ENCODE measurements around the gene AK3.

Gene AK3

GRCh38 chr9:4684820-4685219 is 56.2 kb downstream of the AK3 start:
- no peak overlapping the region for H2AFZ ChIP-seq (ENCODE audit: low read length)

GRCh38 chr9:4680750-4681149 is 60.3 kb downstream of the AK3 start:
- DNase-seq, result no peak
- peak overlapping the region; percentile 96; the same call in 1 of the 2 replicates for H3K27ac ChIP-seq (ENCODE audit: low read length)
- H3K4me3 ChIP-seq (ENCODE audit: low read length), result peak overlapping the region; percentile 71
- peak overlapping the region; percentile 89 for H3K4me2 ChIP-seq (ENCODE audit: low read depth, low read length)
- TF ChIP-seq EZH2phosphoT487 (IDR thresholded peaks at IDR 0.05; ENCODE audit: low read length) (no peak), CTCF (IDR thresholded peaks at IDR 0.05; ENCODE audit: low read length) (no peak), EZH2 (optimal IDR thresholded peaks at IDR 0.05; ENCODE audit: low read depth, low read length) (no peak)
- H2AFZ ChIP-seq (ENCODE audit: low read length), result 0 out of 2 replicates have a peak overlapping the region, but pooled peaks have one; percentile 77
- peaks cover 17% of the 10 kb centered on the region for H3F3A ChIP-seq (ENCODE audit: insufficient read depth, low read length)
- H3K27me3 ChIP-seq (replicated peaks; ENCODE audit: insufficient read depth, low read length), result no peaks in the 10 kb centered on the region
- H3K36me3 ChIP-seq (replicated peaks; ENCODE audit: insufficient read depth, low read length), result 0 out of 2 replicates have a peak, but pooled peaks cover 5% of the 10 kb centered on the region
- no peaks in the 10 kb centered on the region for H3K9me2 ChIP-seq (replicated peaks; ENCODE audit: insufficient read depth, low read length)
- H3K9me3 ChIP-seq (replicated peaks; ENCODE audit: insufficient read depth, low read length), result no peaks in the 10 kb centered on the region
- H3K4me1 ChIP-seq (ENCODE audit: low read length), result 0 out of 2 replicates have a peak, but pooled peaks cover 9% of the 10 kb centered on the region
- H4K20me1 ChIP-seq (ENCODE audit: insufficient read depth, low read length), result no peaks in the 10 kb centered on the region
- peaks cover 43% of the 10 kb centered on the region for H3K79me2 ChIP-seq (ENCODE audit: low read length)
- H3K9ac ChIP-seq (ENCODE audit: low read length), result peak overlapping the region; percentile 86

More at GRCh38 chr9:4684820-4685219, 56.2 kb downstream of the AK3 start:
- Histone ChIP-seq H3K79me2 (ENCODE audit: low read length) (peaks cover 63% of the 10 kb centered on the region), H3K9ac (ENCODE audit: low read length) (no peak overlapping the region), H3K4me2 (ENCODE audit: low read depth, low read length) (no peak overlapping the region), H3K9me2 (replicated peaks; ENCODE audit: insufficient read depth, low read length) (no peaks in the 10 kb centered on the region), H3F3A (ENCODE audit: insufficient read depth, low read length) (peaks cover 19% of the 10 kb centered on the region), H3K4me1 (ENCODE audit: low read length) (peaks cover 16% of the 10 kb centered on the region), H3K27ac (ENCODE audit: low read length) (no peak overlapping the region), H3K9me3 (replicated peaks; ENCODE audit: insufficient read depth, low read length) (no peaks in the 10 kb centered on the region), H3K27me3 (replicated peaks; ENCODE audit: insufficient read depth, low read length) (no peaks in the 10 kb centered on the region), H3K4me3 (ENCODE audit: low read length) (no peak overlapping the region), H4K20me1 (ENCODE audit: insufficient read depth, low read length) (no peaks in the 10 kb centered on the region; the same call in 1 of the 2 replicates), H3K36me3 (replicated peaks; ENCODE audit: insufficient read depth, low read length) (peaks cover 5% of the 10 kb centered on the region; the same call in 1 of the 2 replicates)
- TF ChIP-seq EZH2phosphoT487 (IDR thresholded peaks at IDR 0.05; ENCODE audit: low read length) (no peak), EZH2 (optimal IDR thresholded peaks at IDR 0.05; ENCODE audit: low read depth, low read length) (no peak), CTCF (IDR thresholded peaks at IDR 0.05; ENCODE audit: low read length) (no peak)
- no peak for DNase-seq

- peak overlapping the region; percentile 96 for H3K27ac ChIP-seq (ENCODE audit: low read length)
- no peaks in the 10 kb centered on the region for H3K9me3 ChIP-seq (replicated peaks; ENCODE audit: insufficient read depth, low read length)
- H3K27me3 ChIP-seq (replicated peaks; ENCODE audit: insufficient read depth, low read length), result no peaks in the 10 kb centered on the region
- H3K79me2 ChIP-seq (ENCODE audit: low read length), result peaks cover 41% of the 10 kb centered on the region
- H3K36me3 ChIP-seq (replicated peaks; ENCODE audit: insufficient read depth, low read length), result 0 out of 2 replicates have a peak, but pooled peaks cover 5% of the 10 kb centered on the region
- peak overlapping the region; percentile 89 for H3K4me2 ChIP-seq (ENCODE audit: low read depth, low read length)
- peak overlapping the region; percentile 77 for H2AFZ ChIP-seq (ENCODE audit: low read length)
- H4K20me1 ChIP-seq (ENCODE audit: insufficient read depth, low read length), result no peaks in the 10 kb centered on the region
- peaks cover 17% of the 10 kb centered on the region for H3F3A ChIP-seq (ENCODE audit: insufficient read depth, low read length)
- peak; percentile 12 for DNase-seq
- TF ChIP-seq EZH2 (optimal IDR thresholded peaks at IDR 0.05; ENCODE audit: low read depth, low read length) (no peak), EZH2phosphoT487 (IDR thresholded peaks at IDR 0.05; ENCODE audit: low read length) (no peak), CTCF (IDR thresholded peaks at IDR 0.05; ENCODE audit: low read length) (no peak)
- H3K4me1 ChIP-seq (ENCODE audit: low read length), result 0 out of 2 replicates have a peak, but pooled peaks cover 9% of the 10 kb centered on the region
- peak overlapping the region; percentile 71 for H3K4me3 ChIP-seq (ENCODE audit: low read length)
- peak overlapping the region; percentile 86 for H3K9ac ChIP-seq (ENCODE audit: low read length)
- no peaks in the 10 kb centered on the region for H3K9me2 ChIP-seq (replicated peaks; ENCODE audit: insufficient read depth, low read length)
Observed at GRCh38 chr9:4680173-4680525, 60.9 kb downstream of the AK3 start.
